ENCODE data around the gene ZNF267. TPM values are rescaled to one million over a fixed set of nuclear protein-coding genes. Genes with fewer than 3 reads are reported as not detected.

Gene ZNF267
- total and polyA plus RNA-seq, 2 of the 13 experiments (the other 11 are each of a cell fraction or from before 2014, with no cell fraction given): 3.0 to 30.0 TPM

- TF ChIP-seq ZNF318 (CRISPR knock-in tag; IDR thresholded peaks at IDR 0.05) (no peak), ZFP91 (CRISPR knock-in tag; IDR thresholded peaks at IDR 0.05; ENCODE audit: borderline replicate concordance) (peak; percentile 41; the same call in 1 of the 2 replicates), ZNF20 (CRISPR knock-in tag; IDR thresholded peaks at IDR 0.05) (0 out of 2 replicates have a peak, but pooled peaks have one; percentile 87), GABPB1 (CRISPR knock-in tag; IDR thresholded peaks at IDR 0.05) (peak; percentile 84), MXI1 (IDR thresholded peaks at IDR 0.05; ENCODE audit: borderline replicate concordance, low read depth, low read length) (no peak; the same call in 2 of the 3 replicates), CC2D1A (CRISPR knock-in tag; IDR thresholded peaks at IDR 0.05) (no peak), THAP9 (CRISPR knock-in tag; IDR thresholded peaks at IDR 0.05; ENCODE audit: borderline replicate concordance) (0 out of 2 replicates have a peak, but pooled peaks have one; percentile 14), ZNF205 (CRISPR knock-in tag; IDR thresholded peaks at IDR 0.05) (peak; percentile 45; the same call in 1 of the 2 replicates), BRD4 (CRISPR knock-in tag; IDR thresholded peaks at IDR 0.05) (no peak; the same call in 1 of the 2 replicates), ZNF101 (CRISPR knock-in tag; IDR thresholded peaks at IDR 0.05; ENCODE audit: borderline replicate concordance, low read depth) (no peak), ZFP82 (CRISPR knock-in tag; IDR thresholded peaks at IDR 0.05; ENCODE audit: borderline replicate concordance) (no peak), ZNF275 (CRISPR knock-in tag; IDR thresholded peaks at IDR 0.05; ENCODE audit: borderline replicate concordance) (peak; percentile 67), ZNF367 (CRISPR knock-in tag; IDR thresholded peaks at IDR 0.05; ENCODE audit: borderline replicate concordance) (no peak)
Observed at GRCh38 chr16:31873556-31874365, at the start of gene ZNF267 (continued).
